Mesothelial cell of epicardium (in vitro differentiated cells): ENCODE data around the gene ISG15. TPM values are rescaled to one million over a fixed set of nuclear protein-coding genes. Genes with fewer than 3 reads are reported as not detected.
"Not testable (repeated sequence)": the region's sequence is repeated elsewhere in the genome, so short reads cannot be mapped to it uniquely, and the experiment has no call there.

Source experiments
- DNase-seq, 2 experiments: peaks; one replicate each; pipeline ENCODE4 v3.0.0; 2021; ENCODE audit warnings: low spot score in 2 of 2; ENCODE audit not compliant: unreplicated experiment in 2 of 2
- H3K27ac Mint-ChIP-seq: 2 replicates; pipeline ENCODE4 v1.8.0; 2021; ENCODE audit warnings: mixed read lengths
- H3K27me3 Mint-ChIP-seq: 2 replicates; pipeline ENCODE4 v1.8.0; 2021; ENCODE audit warnings: low read depth, mixed read lengths
- H3K36me3 Mint-ChIP-seq: 2 replicates; pipeline ENCODE4 v1.8.0; 2021; ENCODE audit warnings: mixed read lengths
- H3K4me1 Mint-ChIP-seq: 2 replicates; pipeline ENCODE4 v1.8.0; 2021; ENCODE audit warnings: mixed read lengths
- H3K4me3 Mint-ChIP-seq: 2 replicates; pipeline ENCODE4 v1.8.0; 2021; ENCODE audit warnings: mild to moderate bottlenecking, moderate library complexity, mixed read lengths
- H3K9me3 Mint-ChIP-seq: 2 replicates; pipeline ENCODE4 v1.8.0; 2021; ENCODE audit warnings: mixed read lengths
- CTCF ChIP-seq: fragments of 200-600 bp; sonication (generic); IDR thresholded peaks from one replicate; pipeline ENCODE4 v1.5.0; 2021; ENCODE audit warnings: antibody characterized with exemption; ENCODE audit not compliant: unreplicated experiment
- total RNA-seq: library from RNA; stranded (reverse); gene quantifications from 3 replicates; pipeline ENCODE4 v1.2.1, GENCODE V29; 2021

ISG15 gene
- total RNA-seq, 1 donor from 2014 or later: 139 TPM

GRCh38 chr1:991895-992294 lies 21.4 kb upstream of the ISG15 start:
- DNase-seq: no peak
- H3K4me3 Mint-ChIP-seq: no peak overlapping the region
- H3K27ac Mint-ChIP-seq: no peak overlapping the region
- H3K27me3 Mint-ChIP-seq: peaks cover 30% of the 10 kb centered on the region
- peaks cover 19% of the 10 kb centered on the region for H3K9me3 Mint-ChIP-seq
- TF ChIP-seq CTCF: no peak
- H3K4me1 Mint-ChIP-seq: peaks cover 7% of the 10 kb centered on the region
- peaks cover 4% of the 10 kb centered on the region for H3K36me3 Mint-ChIP-seq

- H3K27me3 Mint-ChIP-seq: peaks cover 32% of the 10 kb centered on the region
- H3K4me1 Mint-ChIP-seq: peaks cover 11% of the 10 kb centered on the region
- DNase-seq: no peak
- H3K4me3 Mint-ChIP-seq: no peak overlapping the region
- no peak overlapping the region for H3K27ac Mint-ChIP-seq
- TF ChIP-seq CTCF: no peak
- H3K36me3 Mint-ChIP-seq: peaks cover 4% of the 10 kb centered on the region
- H3K9me3 Mint-ChIP-seq: peaks cover 19% of the 10 kb centered on the region
Observed at GRCh38 chr1:992362-992761, 20.9 kb upstream of the ISG15 start.

- Mint-ChIP-seq H3K9me3 (peaks cover 19% of the 10 kb centered on the region), H3K4me3 (no peak overlapping the region), H3K27ac (no peak overlapping the region), H3K4me1 (peaks cover 14% of the 10 kb centered on the region), H3K27me3 (peaks cover 31% of the 10 kb centered on the region), H3K36me3 (peaks cover 4% of the 10 kb centered on the region)
- no peak for DNase-seq
- no peak for TF ChIP-seq CTCF
Observed at GRCh38 chr1:993379-993995, 19.8 kb upstream of the ISG15 start.

GRCh38 chr1:994546-994945 lies 18.8 kb upstream of the ISG15 start:
- H3K4me1 Mint-ChIP-seq: peaks cover 14% of the 10 kb centered on the region
- peaks cover 11% of the 10 kb centered on the region for H3K9me3 Mint-ChIP-seq
- not testable (repeated sequence) for H3K4me3 Mint-ChIP-seq, H3K36me3 Mint-ChIP-seq, DNase-seq
- peak overlapping the region; percentile 50 for H3K27ac Mint-ChIP-seq
- peaks cover 20% of the 10 kb centered on the region for H3K27me3 Mint-ChIP-seq

GRCh38 chr1:995665-996633 lies 17.3 kb upstream of the ISG15 start:
- peaks cover 15% of the 10 kb centered on the region for H3K27me3 Mint-ChIP-seq
- DNase-seq: no peak
- H3K27ac Mint-ChIP-seq: peak overlapping the region; percentile 70
- peaks cover 16% of the 10 kb centered on the region for H3K4me1 Mint-ChIP-seq
- H3K4me3 Mint-ChIP-seq: peak overlapping the region; percentile 48
- peaks cover 4% of the 10 kb centered on the region for H3K36me3 Mint-ChIP-seq
- peaks cover 11% of the 10 kb centered on the region for H3K9me3 Mint-ChIP-seq
- TF ChIP-seq CTCF: no peak
